ENCODE results near the gene RHAG.

DNA sequence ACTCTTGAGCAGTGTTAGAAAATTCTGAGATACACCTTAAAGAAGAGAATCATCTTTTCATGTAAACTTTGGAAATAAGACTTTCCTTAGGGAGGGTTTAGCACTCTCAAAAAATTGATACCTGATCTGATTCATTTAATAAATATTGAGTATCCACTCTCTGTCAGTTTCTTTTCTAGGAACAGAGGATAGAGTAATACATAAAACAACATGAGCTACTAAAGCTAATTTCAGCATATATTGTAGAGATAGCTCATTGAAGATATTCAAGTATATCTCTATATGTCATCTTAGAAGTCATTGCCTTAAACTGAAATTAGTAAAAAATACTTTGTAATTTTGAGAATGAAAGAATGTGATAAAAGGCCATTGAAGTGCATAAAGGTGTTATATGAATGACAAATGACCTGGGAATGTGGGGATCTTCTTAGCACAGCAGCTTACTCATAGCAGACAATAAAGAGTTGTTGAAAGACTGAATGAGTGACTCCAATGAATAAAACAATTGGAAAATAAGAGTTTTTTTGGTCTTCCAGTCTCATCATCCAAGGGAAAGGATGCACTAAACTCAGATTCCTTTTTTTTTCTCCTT lies 29.2 kb downstream of the RHAG start:
- TF ChIP-seq POLR2A (IDR thresholded peaks at IDR 0.05): no peak
- TF ChIP-seq CTCF (IDR thresholded peaks at IDR 0.05): no peak
